Heart right ventricle (tissue), 16 donors: Measurements from ENCODE around the gene COL17A1. TPM values are rescaled to one million over a fixed set of nuclear protein-coding genes. Genes with fewer than 3 reads are reported as not detected.

Source experiments
- ATAC-seq, 8 donors: fragments of 200-7000 bp; cut with Tn5 transposase; one replicate each; pipeline ENCODE4 v1.9.1; 2020; ENCODE audit warnings: mild to moderate bottlenecking in 8 of 8, moderate library complexity in 8 of 8, moderate number of reproducible peaks in 1 of 8
- DNase-seq, 2 donors: peaks; one replicate each; pipeline ENCODE4 v3.0.0-alpha.2; 2020
- H3K27ac ChIP-seq, 10 donors: fragments of 200-600 bp; sonication (generic) in 2 of 10; one replicate each; pipeline versions ENCODE4 v1.5.0 to v1.8.0; 2020 to 2022; ENCODE audit warnings: mild to moderate bottlenecking in 3 of 10
- H3K27me3 ChIP-seq, 7 donors: fragments of 200-600 bp; one replicate each; pipeline ENCODE4 v1.8.0; 2021 to 2022; ENCODE audit warnings: mild to moderate bottlenecking in 2 of 7
- H3K36me3 ChIP-seq, 9 donors: fragments of 200-600 bp; sonication (generic) in 1 of 9; one replicate each; pipeline versions ENCODE4 v1.5.0 to v1.8.0; 2020 to 2022; ENCODE audit warnings: mild to moderate bottlenecking in 2 of 9
- H3K4me1 ChIP-seq, 9 donors: fragments of 200-600 bp; sonication (generic) in 1 of 9; one replicate each; pipeline versions ENCODE4 v1.5.0 to v1.8.0; 2020 to 2022; ENCODE audit warnings: mild to moderate bottlenecking in 4 of 9
- H3K4me3 ChIP-seq, 10 donors: fragments of 200-600 bp; sonication (generic) in 2 of 10; one replicate each; pipeline versions ENCODE4 v1.5.0 to v1.8.0; 2020 to 2022; ENCODE audit warnings: mild to moderate bottlenecking in 7 of 10, moderate library complexity in 2 of 10
- H3K9me3 ChIP-seq, 11 donors: fragments of 200-600 bp in 10 of 11; sonication (generic) in 2 of 11; one replicate each; pipeline versions ENCODE4 v1.5.0 to v1.8.0; 2013 to 2022; ENCODE audit warnings: mild to moderate bottlenecking in 2 of 11, control low read depth in 1 of 11, moderate library complexity in 1 of 11
- CTCF ChIP-seq, 9 donors: fragments of 200-600 bp; sonication (generic) in 2 of 9; IDR thresholded peaks; one replicate each; pipeline versions ENCODE4 v1.5.0 to v1.8.0; 2021 to 2022; ENCODE audit warnings: antibody characterized with exemption in 9 of 9, mild to moderate bottlenecking in 5 of 9, moderate library complexity in 1 of 9
- WGBS, 2 donors: extraction: QIAGEN DNeasy Blood & Tissue Kit; methylation state at CpG; one replicate each; pipeline ENCODE4 v1.1.7; 2013; ENCODE audit warnings: inconsistent platforms in 1 of 2; 5-methylcytosine and 5-hydroxymethylcytosine counted together
- intact Hi-C, 10 donors: fragments of 100-400 bp; cut with DNase I; formaldehyde crosslinking; loops; one replicate each; pipeline versions ENCODE4 v1.11.1 to v1.14.2; 2022
- polyA plus RNA-seq, 2 donors: library from polyadenylated mRNA; stranded (reverse); fragments of 200-250 nt; gene quantifications; one replicate each; pipeline ENCODE4 v1.2.3, GENCODE V29; 2013
- total RNA-seq, 10 donors: library from RNA; stranded (reverse); fragmentation: NEBNext Ultra II Directional in 3 of 10; extraction: Animal tissue kit (Norgen Biotek cat#: 25700) in 3 of 10; gene quantifications; one replicate each; pipeline versions ENCODE4 v1.2.1 to v1.2.4, GENCODE V29; 2021 to 2023
- donor health status: Arrhythmogenic right ventricular cardiomyopathy.
- donor health status: ischemic (EF 13 %, LVEDD 7.1; RV severe dilation, severe dysfunction).
- donor health status: healthy with polysubstance abuse.
- donor health status: DM: no; HTN: yes; CAD: no.
- donor health status: DM: no; HTN: no; CAD: no.
- donor health status: ischemic (EF 25% LVEDD 6.9; RV normal size, moderate dysfunction).
- donor health status: ischemic (EF 25% LVEDD 5.7; RV mildly dilated, moderate dysfunction).
- donor health status: healthy.
- donor health status: DM: yes; HTN: yes; CAD: no.
- donor health status: Ischemic cardiomyopathy.
- donor health status: ischemic (EF 35%, LVEDD 5.7; RV mildly dilated, moderate dysfunction).
- donor health status: nonischemic (EF 11% LVEDD 7.7; RV severe dilation, severe dysfunction).
- donor health status: DM: yes; HTN: yes; CAD: no.
- donor health status: PGD.
- donor health status: ischemic (EF 29% LVEDD 5.4; RV normal size, mild dysfunction).
- donor health status: nonischemic (EF 23%, LVEDD 6.1; RV moderate dilation, normal function).

The COL17A1 gene
- total and polyA plus RNA-seq, 12 donors: 0.10 to 0.39 (median 0.16) TPM; not detected in 6

- Histone ChIP-seq H3K27ac (no peak overlapping the region), H3K36me3 (no peaks in the 10 kb centered on the region), H3K27me3 (peaks cover 0 to 6% (median 0%) of the 10 kb centered on the region in 7 donors), H3K4me1 (peaks cover 0 to 5% (median 0%) of the 10 kb centered on the region in 9 donors), H3K9me3 (no peaks in the 10 kb centered on the region), H3K4me3 (no peak overlapping the region)
- DNase-seq (no peak), ATAC-seq (no peak)
- intact Hi-C loops: loop anchor here in 1 of 10 donors (10.0 kb wide), 1 partner anchor 69 kb away; no protein-coding TSS in a partner anchor
- no peak for TF ChIP-seq CTCF (IDR thresholded peaks at IDR 0.05)
- 28 to 40% methylated on average over 1 of the region's 1 CpG for WGBS, 2 donors
Observed at GRCh38 chr10:104113376-104113956, 27.8 kb upstream of the COL17A1 start.

GRCh38 chr10:104109908-104110662 lies 24.4 kb upstream of the COL17A1 start:
- intact Hi-C loops: loop anchor here in 1 of 10 donors (10.0 kb wide), 1 partner anchor 65 kb away; no protein-coding TSS in a partner anchor
- no peak overlapping the region for H3K4me3 ChIP-seq
- H3K27ac ChIP-seq: no peak overlapping the region
- no peak for TF ChIP-seq CTCF (IDR thresholded peaks at IDR 0.05)
- no peaks in the 10 kb centered on the region for H3K36me3 ChIP-seq
- WGBS, 2 donors: 45 to 72% methylated on average over 3 of the region's 3 CpGs
- peaks cover 0 to 5% (median 0%) of the 10 kb centered on the region in 9 donors for H3K4me1 ChIP-seq
- ATAC-seq (no peak), DNase-seq (no peak)
- peaks cover 0 to 6% (median 0%) of the 10 kb centered on the region in 7 donors for H3K27me3 ChIP-seq
- H3K9me3 ChIP-seq: no peaks in the 10 kb centered on the region

- H3K4me3 ChIP-seq: no peak overlapping the region
- no peaks in the 10 kb centered on the region for H3K36me3 ChIP-seq
- ATAC-seq (no peak), DNase-seq (no peak)
- H3K27me3 ChIP-seq: no peaks in the 10 kb centered on the region
- peaks cover 0 to 4% (median 0%) of the 10 kb centered on the region in 9 donors for H3K4me1 ChIP-seq
- H3K27ac ChIP-seq: no peak overlapping the region
- TF ChIP-seq CTCF (IDR thresholded peaks at IDR 0.05): no peak
- no peaks in the 10 kb centered on the region for H3K9me3 ChIP-seq
- 95 to 99% methylated on average over 2 of the region's 2 CpGs for WGBS, 2 donors
- intact Hi-C loops: no loop called here
Observed at GRCh38 chr10:104104926-104105325, 19.2 kb upstream of the COL17A1 start.

GRCh38 chr10:104104418-104104817 lies 18.7 kb upstream of the COL17A1 start:
- WGBS, 2 donors: 0% methylated on average over 1 of the region's 1 CpG
- intact Hi-C loops: no loop called here
- DNase-seq: no peak
- no peaks in the 10 kb centered on the region for H3K4me1 ChIP-seq
- TF ChIP-seq CTCF (IDR thresholded peaks at IDR 0.05): no peak
- no peak overlapping the region for H3K27ac ChIP-seq
- H3K36me3 ChIP-seq: no peaks in the 10 kb centered on the region
- no peaks in the 10 kb centered on the region for H3K27me3 ChIP-seq
- no peak overlapping the region for H3K4me3 ChIP-seq
- H3K9me3 ChIP-seq: no peaks in the 10 kb centered on the region
- ATAC-seq: no peak
